ENCODE data around the gene KXD1. TPM values are rescaled to one million over a fixed set of nuclear protein-coding genes. Genes with fewer than 3 reads are reported as not detected.

The KXD1 gene, protein sequence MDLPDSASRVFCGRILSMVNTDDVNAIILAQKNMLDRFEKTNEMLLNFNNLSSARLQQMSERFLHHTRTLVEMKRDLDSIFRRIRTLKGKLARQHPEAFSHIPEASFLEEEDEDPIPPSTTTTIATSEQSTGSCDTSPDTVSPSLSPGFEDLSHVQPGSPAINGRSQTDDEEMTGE
- 72.9 and 73.9 TPM in 2 replicates for total RNA-seq (ENCODE audit: low replicate concordance)
- long read RNA-seq, transcript KXD1-201 (5 exons, 1,426 nt), result major isoform, 15 of 18 reads
- long read RNA-seq, partial matches to known transcripts, result 0 of 18 reads
- long read RNA-seq, other reads (novel, unspliced or antisense), result 2 of 18 reads

GRCh38 chr19:18557411-18558201 lies at the start of gene KXD1:
TSS of gene KXD1 (plus strand) at chr19:18557870. CDS start at chr19:18562057, 4,187 bp downstream.
- Mint-ChIP-seq H3K27me3 (no peaks in the 10 kb centered on the region), H3K4me3 (peak within 1 kb of the TSS; percentile 94), H3K9me3 (no peaks in the 10 kb centered on the region), H3K4me1 (ENCODE audit: unreplicated experiment) (peaks cover 9% of the 10 kb centered on the region), H3K27ac (peak within 1 kb of the TSS; percentile 95), H3K36me3 (peaks cover 3% of the 10 kb centered on the region)
- TF ChIP-seq, protein P1, sequence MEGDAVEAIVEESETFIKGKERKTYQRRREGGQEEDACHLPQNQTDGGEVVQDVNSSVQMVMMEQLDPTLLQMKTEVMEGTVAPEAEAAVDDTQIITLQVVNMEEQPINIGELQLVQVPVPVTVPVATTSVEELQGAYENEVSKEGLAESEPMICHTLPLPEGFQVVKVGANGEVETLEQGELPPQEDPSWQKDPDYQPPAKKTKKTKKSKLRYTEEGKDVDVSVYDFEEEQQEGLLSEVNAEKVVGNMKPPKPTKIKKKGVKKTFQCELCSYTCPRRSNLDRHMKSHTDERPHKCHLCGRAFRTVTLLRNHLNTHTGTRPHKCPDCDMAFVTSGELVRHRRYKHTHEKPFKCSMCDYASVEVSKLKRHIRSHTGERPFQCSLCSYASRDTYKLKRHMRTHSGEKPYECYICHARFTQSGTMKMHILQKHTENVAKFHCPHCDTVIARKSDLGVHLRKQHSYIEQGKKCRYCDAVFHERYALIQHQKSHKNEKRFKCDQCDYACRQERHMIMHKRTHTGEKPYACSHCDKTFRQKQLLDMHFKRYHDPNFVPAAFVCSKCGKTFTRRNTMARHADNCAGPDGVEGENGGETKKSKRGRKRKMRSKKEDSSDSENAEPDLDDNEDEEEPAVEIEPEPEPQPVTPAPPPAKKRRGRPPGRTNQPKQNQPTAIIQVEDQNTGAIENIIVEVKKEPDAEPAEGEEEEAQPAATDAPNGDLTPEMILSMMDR (conservative IDR thresholded peaks at IDR 0.05), result no peak
- peak; percentile 92 for DNase-seq (ENCODE audit: extremely low spot score, unreplicated experiment)

GRCh38 chr19:18508585-18508984 lies 49.1 kb upstream of the KXD1 start:
- H3K9me3 Mint-ChIP-seq, result no peaks in the 10 kb centered on the region
- no peak overlapping the region for H3K27ac Mint-ChIP-seq
- H3K36me3 Mint-ChIP-seq, result no peaks in the 10 kb centered on the region
- H3K27me3 Mint-ChIP-seq, result no peaks in the 10 kb centered on the region
- no peak for DNase-seq (ENCODE audit: extremely low spot score, unreplicated experiment)
- TF ChIP-seq, protein P1 (conservative IDR thresholded peaks at IDR 0.05), result no peak
- no peak overlapping the region for H3K4me3 Mint-ChIP-seq
- peaks cover 40% of the 10 kb centered on the region for H3K4me1 Mint-ChIP-seq (ENCODE audit: unreplicated experiment)

GRCh38 chr19:18510216-18510615 lies 47.5 kb upstream of the KXD1 start:
- Mint-ChIP-seq H3K9me3 (no peaks in the 10 kb centered on the region), H3K27me3 (no peaks in the 10 kb centered on the region), H3K27ac (no peak overlapping the region), H3K36me3 (no peaks in the 10 kb centered on the region), H3K4me3 (no peak overlapping the region), H3K4me1 (ENCODE audit: unreplicated experiment) (peaks cover 34% of the 10 kb centered on the region)
- DNase-seq (ENCODE audit: extremely low spot score, unreplicated experiment), result no peak
- TF ChIP-seq, protein P1 (conservative IDR thresholded peaks at IDR 0.05), result no peak

DNA sequence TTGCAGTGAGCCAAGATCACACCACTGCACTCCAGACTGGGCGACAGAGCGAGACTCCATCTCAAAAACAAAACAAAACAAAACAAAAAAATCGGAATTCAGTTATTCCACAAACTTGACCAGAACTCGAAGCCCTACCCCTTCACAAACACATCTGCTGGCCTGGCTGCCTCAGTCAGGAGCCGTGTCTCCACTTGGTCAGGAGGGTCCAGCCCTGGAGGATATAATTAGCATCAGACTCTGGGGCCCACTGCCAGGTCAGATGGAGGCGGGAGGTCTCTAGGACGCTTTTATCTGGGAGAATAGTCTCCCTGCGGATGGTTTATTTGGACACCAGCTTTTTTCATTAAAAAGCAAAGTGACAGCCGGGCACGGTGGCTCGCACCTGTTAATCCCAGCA lies 43.8 kb upstream of the KXD1 start:
- H3K27me3 Mint-ChIP-seq, result no peaks in the 10 kb centered on the region
- peaks cover 18% of the 10 kb centered on the region for H3K4me1 Mint-ChIP-seq (ENCODE audit: unreplicated experiment)
- no peak for DNase-seq (ENCODE audit: extremely low spot score, unreplicated experiment)
- TF ChIP-seq, protein P1 (conservative IDR thresholded peaks at IDR 0.05), result no peak
- peak overlapping the region; percentile 63 for H3K27ac Mint-ChIP-seq
- H3K36me3 Mint-ChIP-seq, result no peaks in the 10 kb centered on the region
- H3K9me3 Mint-ChIP-seq, result no peaks in the 10 kb centered on the region
- H3K4me3 Mint-ChIP-seq, result no peak overlapping the region

DNA sequence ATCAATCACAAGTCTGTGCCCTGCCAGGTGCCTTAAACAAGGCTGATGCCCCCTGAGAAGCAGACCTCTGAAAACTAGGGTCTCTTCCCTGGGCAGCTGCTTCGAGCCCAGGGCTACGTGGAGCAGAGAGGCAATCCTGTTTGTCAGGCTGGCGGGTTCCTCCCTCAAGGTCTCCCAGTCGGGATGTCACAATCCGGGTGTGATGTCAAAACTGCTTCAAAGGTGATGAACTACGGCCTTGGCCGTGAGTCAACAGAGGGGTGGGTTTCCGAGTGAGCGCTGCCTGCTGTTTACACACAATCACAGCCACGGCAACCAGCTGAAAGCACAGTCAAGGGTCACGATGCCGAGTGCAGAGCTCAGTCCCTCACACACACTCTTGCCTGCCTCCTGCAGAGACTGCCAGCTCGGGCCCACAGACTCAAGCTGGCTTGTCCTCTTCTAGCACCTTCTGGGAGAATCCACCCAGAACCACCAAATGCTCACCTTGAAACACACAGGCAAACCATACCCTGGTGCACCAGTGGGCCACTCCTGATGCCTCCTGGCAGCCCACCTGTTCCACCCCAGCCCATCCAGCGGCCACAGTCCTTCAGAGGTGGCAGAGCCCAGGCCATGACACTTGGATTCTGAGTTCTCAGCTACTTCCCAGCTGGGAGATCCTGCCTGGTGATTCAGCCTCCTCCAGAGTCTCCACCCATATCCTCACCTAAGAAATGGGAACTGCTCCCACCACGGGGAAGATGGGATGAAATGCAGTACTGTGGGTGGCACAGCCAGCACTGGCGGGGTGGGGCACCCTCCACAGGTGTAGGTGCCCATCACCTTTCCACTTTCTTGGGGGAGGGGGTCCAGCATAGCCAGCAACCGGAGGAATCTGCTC lies 42.6 kb upstream of the KXD1 start:
- Mint-ChIP-seq H3K27me3 (no peaks in the 10 kb centered on the region), H3K27ac (peak overlapping the region; percentile 89), H3K9me3 (no peaks in the 10 kb centered on the region), H3K36me3 (no peaks in the 10 kb centered on the region), H3K4me1 (ENCODE audit: unreplicated experiment) (peaks cover 22% of the 10 kb centered on the region), H3K4me3 (peak overlapping the region; percentile 70)
- TF ChIP-seq, protein P1 (conservative IDR thresholded peaks at IDR 0.05), result no peak
- no peak for DNase-seq (ENCODE audit: extremely low spot score, unreplicated experiment)
